KBM-7 (cell line): Measurements from ENCODE around the gene GPRIN1.

Experiments
- DNase-seq: peaks from one replicate; pipeline ENCODE4 v3.0.0-alpha.2; 2015
- in situ Hi-C: fragments of 300-500 bp; cut with MboI; formaldehyde crosslinking; loops from 2 replicates; pipeline ENCODE4 v1.14.3; 2020; ENCODE audit warnings: low sequenced_read_pairs, low pct_unique_long_range_greater_than_20kb, mixed read lengths

GPRIN1 gene

GRCh38 chr5:176583076-176583475 is 26.9 kb downstream of the GPRIN1 start:
- in situ Hi-C loops, result no loop called here
- no peak for DNase-seq

- in situ Hi-C loops, result no loop called here
- DNase-seq, result no peak
Measured at GRCh38 chr5:176581361-176581760, 28.6 kb downstream of the GPRIN1 start.

GRCh38 chr5:176579323-176579722 is 30.6 kb downstream of the GPRIN1 start:
- DNase-seq, result no peak
- in situ Hi-C loops, result no loop called here

GRCh38 chr5:176578391-176578808 is 31.6 kb downstream of the GPRIN1 start:
- in situ Hi-C loops, result no loop called here
- peak; percentile 23 for DNase-seq

- no peak for DNase-seq
- in situ Hi-C loops, result no loop called here
Measured at GRCh38 chr5:176577312-176578176, 32.4 kb downstream of the GPRIN1 start.

- in situ Hi-C loops, result no loop called here
- DNase-seq, result no peak
Measured at GRCh38 chr5:176575488-176576422, 34.2 kb downstream of the GPRIN1 start.

GRCh38 chr5:176575066-176575465 is 34.9 kb downstream of the GPRIN1 start:
- DNase-seq, result no peak
- in situ Hi-C loops, result no loop called here

- no peak for DNase-seq
- in situ Hi-C loops, result no loop called here
Measured at GRCh38 chr5:176574297-176574591, 35.7 kb downstream of the GPRIN1 start.

- DNase-seq, result peak; percentile 74
- in situ Hi-C loops, result no loop called here
Measured at GRCh38 chr5:176573564-176574296, 36.2 kb downstream of the GPRIN1 start.

- in situ Hi-C loops, result no loop called here
- DNase-seq, result no peak
Measured at GRCh38 chr5:176570044-176570443, 39.9 kb downstream of the GPRIN1 start.

- in situ Hi-C loops, result no loop called here
- DNase-seq, result no peak
Measured at GRCh38 chr5:176568657-176569056, 41.3 kb downstream of the GPRIN1 start.

- in situ Hi-C loops, result no loop called here
Measured at GRCh38 chr5:176565760-176566288, 44.1 kb downstream of the GPRIN1 start.

GRCh38 chr5:176564002-176564401 is 46.0 kb downstream of the GPRIN1 start:
- in situ Hi-C loops, result no loop called here
- DNase-seq, result no peak

More at GRCh38 chr5:176565760-176566288, 44.1 kb downstream of the GPRIN1 start:
- no peak for DNase-seq

GRCh38 chr5:176562189-176562588 is 47.8 kb downstream of the GPRIN1 start:
- in situ Hi-C loops, result no loop called here
- DNase-seq, result no peak

GRCh38 chr5:176561259-176561658 is 48.7 kb downstream of the GPRIN1 start:
- no peak for DNase-seq
- in situ Hi-C loops, result no loop called here

GRCh38 chr5:176560364-176560763 is 49.6 kb downstream of the GPRIN1 start:
- no peak for DNase-seq
- in situ Hi-C loops, result no loop called here

GRCh38 chr5:176559683-176560082 is 50.3 kb downstream of the GPRIN1 start:
- DNase-seq, result no peak
- in situ Hi-C loops, result no loop called here

GRCh38 chr5:176557846-176558245 is 52.1 kb downstream of the GPRIN1 start:
- no peak for DNase-seq
- in situ Hi-C loops, result no loop called here
